Smooth muscle cell (in vitro differentiated cells): ENCODE results near the gene SH2B2. TPM values are rescaled to one million over a fixed set of nuclear protein-coding genes. Genes with fewer than 3 reads are reported as not detected.
"Not testable (repeated sequence)": the region's sequence is repeated elsewhere in the genome, so short reads cannot be mapped to it uniquely, and the experiment has no call there.

Experiments
- DNase-seq: peaks from one replicate; lab custom pipeline; 2025; ENCODE audit not compliant: unreplicated experiment; lab: John Stamatoyannopoulos, UW
- H2AFZ ChIP-seq: fragments of 200-600 bp; sonication (generic); 2 replicates; pipeline ENCODE4 v1.6.0; 2016; ENCODE audit warnings: antibody characterized with exemption, low read depth, mild to moderate bottlenecking
- H3F3A ChIP-seq: fragments of 200-600 bp; sonication (generic); 2 replicates; pipeline ENCODE4 v1.6.0; 2017; ENCODE audit warnings: antibody characterized with exemption, low read depth
- H3K27ac ChIP-seq: fragments of 200-600 bp; sonication (generic); 2 replicates; pipeline ENCODE4 v1.5.1; 2016; ENCODE audit warnings: low read depth, mild to moderate bottlenecking
- H3K27me3 ChIP-seq: fragments of 200-600 bp; sonication (generic); 2 replicates; pipeline ENCODE4 v1.6.1; 2016; ENCODE audit warnings: low read depth, mild to moderate bottlenecking
- H3K36me3 ChIP-seq: fragments of 200-600 bp; sonication (generic); 2 replicates; pipeline ENCODE4 v1.5.1; 2016; ENCODE audit warnings: low read depth
- H3K4me1 ChIP-seq: fragments of 200-600 bp; sonication (generic); 2 replicates; pipeline ENCODE4 v1.5.1; 2016; ENCODE audit warnings: low read depth
- H3K4me2 ChIP-seq: fragments of 200-600 bp; sonication (generic); 2 replicates; pipeline ENCODE4 v1.6.0; 2016; ENCODE audit warnings: mild to moderate bottlenecking
- H3K4me3 ChIP-seq: fragments of 200-600 bp; sonication (generic); 2 replicates; pipeline ENCODE4 v1.5.1; 2016; ENCODE audit warnings: mild to moderate bottlenecking
- H3K79me2 ChIP-seq: fragments of 200-600 bp; sonication (generic); 2 replicates; pipeline ENCODE4 v1.6.0; 2016; ENCODE audit warnings: low read depth, mild to moderate bottlenecking
- H3K9ac ChIP-seq: fragments of 200-600 bp; sonication (generic); 2 replicates; pipeline ENCODE4 v1.6.0; 2016; ENCODE audit warnings: low read depth
- H3K9me3 ChIP-seq: fragments of 200-600 bp; sonication (generic); replicated peaks from 2 replicates; pipeline ENCODE4 v1.5.1; 2016; ENCODE audit warnings: low read depth
- H4K20me1 ChIP-seq: fragments of 200-600 bp; sonication (generic); 2 replicates; pipeline ENCODE4 v1.6.0; 2016; ENCODE audit warnings: low read depth
- WGBS: methylation state at CpG from one replicate; pipeline ENCODE4 v1.1.7; 2016; ENCODE audit warnings: low lambda C conversion rate; 5-methylcytosine and 5-hydroxymethylcytosine counted together
- polyA plus RNA-seq: library from polyadenylated mRNA; unstranded; fragments of >200 nt; fragmentation: Nextera tagmentation; extraction: Ambion mirVana; gene quantifications from 2 replicates; pipeline ENCODE4 v1.2.1, GENCODE V29; 2016
- total RNA-seq: library from RNA; depleted of rRNA; stranded (reverse); fragments of >200 nt; gene quantifications from 2 replicates; pipeline ENCODE4 v1.2.3, GENCODE V29; 2014
- TF ChIP-seq, protein P1 (sequence below): fragments of 200-600 bp; sonication (generic); IDR thresholded peaks from 2 replicates; pipeline ENCODE4 v1.5.1; 2017; ENCODE audit warnings: borderline replicate concordance, mild to moderate bottlenecking, antibody characterized with exemption; ENCODE audit not compliant: insufficient read depth, poor library complexity, severe bottlenecking

SH2B2 gene
- total and polyA plus RNA-seq, 2 experiments from 2014 or later = 8.2 to 12.4 TPM

GRCh38 chr7:102297487-102298218, 11.0 kb downstream of the SH2B2 start:
- H3K27ac ChIP-seq = no peak overlapping the region
- H3K27me3 ChIP-seq = no peaks in the 10 kb centered on the region
- WGBS = 97% methylated on average over 10 of the region's 10 CpGs
- H3K4me2 ChIP-seq = no peak overlapping the region
- DNase-seq = no peak
- no peaks in the 10 kb centered on the region for H3K4me1 ChIP-seq
- H3K79me2 ChIP-seq = no peaks in the 10 kb centered on the region
- no peaks in the 10 kb centered on the region for H3F3A ChIP-seq
- no peak overlapping the region for H3K9ac ChIP-seq
- H4K20me1 ChIP-seq = peaks cover 31% of the 10 kb centered on the region
- no peaks in the 10 kb centered on the region for H3K36me3 ChIP-seq
- H3K4me3 ChIP-seq = no peak overlapping the region
- H3K9me3 ChIP-seq = no peaks in the 10 kb centered on the region
- H2AFZ ChIP-seq = no peak overlapping the region
- TF ChIP-seq, protein P1, sequence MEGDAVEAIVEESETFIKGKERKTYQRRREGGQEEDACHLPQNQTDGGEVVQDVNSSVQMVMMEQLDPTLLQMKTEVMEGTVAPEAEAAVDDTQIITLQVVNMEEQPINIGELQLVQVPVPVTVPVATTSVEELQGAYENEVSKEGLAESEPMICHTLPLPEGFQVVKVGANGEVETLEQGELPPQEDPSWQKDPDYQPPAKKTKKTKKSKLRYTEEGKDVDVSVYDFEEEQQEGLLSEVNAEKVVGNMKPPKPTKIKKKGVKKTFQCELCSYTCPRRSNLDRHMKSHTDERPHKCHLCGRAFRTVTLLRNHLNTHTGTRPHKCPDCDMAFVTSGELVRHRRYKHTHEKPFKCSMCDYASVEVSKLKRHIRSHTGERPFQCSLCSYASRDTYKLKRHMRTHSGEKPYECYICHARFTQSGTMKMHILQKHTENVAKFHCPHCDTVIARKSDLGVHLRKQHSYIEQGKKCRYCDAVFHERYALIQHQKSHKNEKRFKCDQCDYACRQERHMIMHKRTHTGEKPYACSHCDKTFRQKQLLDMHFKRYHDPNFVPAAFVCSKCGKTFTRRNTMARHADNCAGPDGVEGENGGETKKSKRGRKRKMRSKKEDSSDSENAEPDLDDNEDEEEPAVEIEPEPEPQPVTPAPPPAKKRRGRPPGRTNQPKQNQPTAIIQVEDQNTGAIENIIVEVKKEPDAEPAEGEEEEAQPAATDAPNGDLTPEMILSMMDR = no peak

- Histone ChIP-seq H4K20me1 (peaks cover 20% of the 10 kb centered on the region), H3K79me2 (no peaks in the 10 kb centered on the region), H3K4me1 (no peaks in the 10 kb centered on the region), H3K27me3 (no peaks in the 10 kb centered on the region), H2AFZ (no peak overlapping the region), H3K9ac (no peak overlapping the region), H3F3A (no peaks in the 10 kb centered on the region), H3K36me3 (no peaks in the 10 kb centered on the region), H3K27ac (no peak overlapping the region), H3K9me3 (no peaks in the 10 kb centered on the region), H3K4me2 (no peak overlapping the region), H3K4me3 (no peak overlapping the region)
- 50% methylated on average over 79 of the region's 84 CpGs for WGBS
- TF ChIP-seq, protein P1 = peak; percentile 46
- DNase-seq = no peak
These were observed 14.1 kb downstream of the SH2B2 start for GRCh38 chr7:102300643-102301221.

GRCh38 chr7:102301367-102301766, 14.7 kb downstream of the SH2B2 start:
- H3K9ac ChIP-seq, DNase-seq, H3F3A ChIP-seq: not testable (repeated sequence)

GRCh38 chr7:102302025-102302424, 15.4 kb downstream of the SH2B2 start:
- Histone ChIP-seq H3K27me3 (no peaks in the 10 kb centered on the region), H3K4me2 (no peak overlapping the region), H3K4me3 (no peak overlapping the region), H3K36me3 (no peaks in the 10 kb centered on the region), H3K9ac (no peak overlapping the region), H3F3A (no peaks in the 10 kb centered on the region), H3K4me1 (peaks cover 3% of the 10 kb centered on the region), H3K9me3 (no peaks in the 10 kb centered on the region), H4K20me1 (peaks cover 13% of the 10 kb centered on the region), H3K79me2 (no peaks in the 10 kb centered on the region), H2AFZ (no peak overlapping the region), H3K27ac (no peak overlapping the region)
- DNase-seq = no peak
- WGBS = 93% methylated on average over 6 of the region's 6 CpGs
- TF ChIP-seq, protein P1 = no peak

More at GRCh38 chr7:102301367-102301766, 14.7 kb downstream of the SH2B2 start:
- H3K27me3 ChIP-seq, H3K9me3 ChIP-seq, H3K4me2 ChIP-seq, H3K36me3 ChIP-seq, H2AFZ ChIP-seq, H3K27ac ChIP-seq, H3K79me2 ChIP-seq, H3K4me1 ChIP-seq, H3K4me3 ChIP-seq: not testable (repeated sequence)
- WGBS = 94% methylated on average over 14 of the region's 14 CpGs
- H4K20me1 ChIP-seq = peaks cover 14% of the 10 kb centered on the region
